Astrocyte (in vitro differentiated cells and primary cell): ENCODE measurements around the gene TMEM94. TPM values are rescaled to one million over a fixed set of nuclear protein-coding genes. Genes with fewer than 3 reads are reported as not detected.

Experiments used
- DNase-seq: peaks from one replicate; pipeline ENCODE4 v3.0.0-alpha.2; 2010; ENCODE audit warnings: low read depth
- FAIRE-seq: peaks from 2 replicates; lab custom pipeline; 2011; peaks lifted over from hg19 to GRCh38; lab: Jason Lieb, UNC
- H2AFZ ChIP-seq: 2 replicates; pipeline ENCODE4 v1.6.0; 2012; ENCODE audit warnings: low read depth, low read length, inconsistent platforms
- H3K27ac ChIP-seq: 2 replicates; pipeline ENCODE4 v1.5.1; 2011; ENCODE audit warnings: low read depth, low read length, inconsistent platforms
- H3K27me3 ChIP-seq: 2 replicates; pipeline ENCODE4 v1.6.0; 2011; ENCODE audit warnings: low read length, inconsistent platforms; ENCODE audit not compliant: insufficient read depth
- H3K36me3 ChIP-seq: 2 replicates; pipeline ENCODE4 v1.5.1; 2011; ENCODE audit warnings: low read length, inconsistent platforms; ENCODE audit not compliant: insufficient read depth
- H3K4me1 ChIP-seq: 2 replicates; pipeline ENCODE4 v1.5.1; 2011; ENCODE audit warnings: low read length, inconsistent platforms; ENCODE audit not compliant: insufficient read depth
- H3K4me2 ChIP-seq: 2 replicates; pipeline ENCODE4 v1.6.0; 2012; ENCODE audit warnings: low read length, inconsistent platforms
- H3K4me3 ChIP-seq: 2 replicates; pipeline ENCODE4 v1.5.1; 2011; ENCODE audit warnings: low read depth, mild to moderate bottlenecking, low read length, inconsistent platforms; ENCODE audit not compliant: insufficient read depth
- H3K79me2 ChIP-seq: 2 replicates; pipeline ENCODE4 v1.6.0; 2012; ENCODE audit warnings: mild to moderate bottlenecking, low read length, inconsistent platforms; ENCODE audit not compliant: insufficient read depth
- H3K9ac ChIP-seq: 2 replicates; pipeline ENCODE4 v1.6.0; 2012; ENCODE audit warnings: mild to moderate bottlenecking, low read length, inconsistent platforms
- H3K9me3 ChIP-seq: 2 replicates; pipeline ENCODE4 v1.5.1; 2012; ENCODE audit warnings: low read depth, mild to moderate bottlenecking, low read length, inconsistent platforms; ENCODE audit not compliant: insufficient read depth
- H4K20me1 ChIP-seq: 2 replicates; pipeline ENCODE4 v1.6.0; 2012; ENCODE audit warnings: low read length, inconsistent platforms; ENCODE audit not compliant: insufficient read depth
- H3K27ac Mint-ChIP-seq: one replicate; pipeline ENCODE4 v1.8.0; 2021; ENCODE audit warnings: mild to moderate bottlenecking, mixed read lengths; ENCODE audit not compliant: unreplicated experiment
- H3K27me3 Mint-ChIP-seq: one replicate; pipeline ENCODE4 v1.8.0; 2021; ENCODE audit warnings: low read depth, mixed read lengths; ENCODE audit not compliant: unreplicated experiment
- H3K36me3 Mint-ChIP-seq: one replicate; pipeline ENCODE4 v1.8.0; 2021; ENCODE audit warnings: low read depth, mixed read lengths; ENCODE audit not compliant: unreplicated experiment
- H3K4me1 Mint-ChIP-seq: one replicate; pipeline ENCODE4 v1.8.0; 2021; ENCODE audit warnings: low read depth, mixed read lengths; ENCODE audit not compliant: unreplicated experiment
- H3K4me3 Mint-ChIP-seq: one replicate; pipeline ENCODE4 v1.8.0; 2021; ENCODE audit warnings: mild to moderate bottlenecking, moderate library complexity, mixed read lengths; ENCODE audit not compliant: unreplicated experiment
- H3K9me3 Mint-ChIP-seq: one replicate; pipeline ENCODE4 v1.8.0; 2021; ENCODE audit warnings: mild to moderate bottlenecking, mixed read lengths; ENCODE audit not compliant: unreplicated experiment
- CTCF ChIP-seq: IDR thresholded peaks from 2 replicates; pipeline ENCODE4 v1.5.1; 2011; ENCODE audit warnings: low read depth, mild to moderate bottlenecking, inconsistent platforms, low read length, moderate library complexity; ENCODE audit not compliant: insufficient read depth
- EZH2 ChIP-seq: IDR thresholded peaks from 2 replicates; pipeline ENCODE4 v1.6.1; 2012; ENCODE audit warnings: mild to moderate bottlenecking, low read length, inconsistent platforms; ENCODE audit not compliant: insufficient read depth
- total RNA-seq: library from RNA; stranded (reverse); gene quantifications from 2 replicates; pipeline ENCODE4 v1.2.1, GENCODE V29; 2021

Gene TMEM94
- total RNA-seq, 1 donor from 2014 or later, result 52.4 TPM

GRCh38 chr17:75499313-75500022 is 43.0 kb downstream of the TMEM94 start:
- TF ChIP-seq EZH2 (no peak), CTCF (no peak)
- no peak for FAIRE-seq
- Mint-ChIP-seq H3K36me3 (peaks cover 6% of the 10 kb centered on the region), H3K4me1 (no peaks in the 10 kb centered on the region), H3K27me3 (no peaks in the 10 kb centered on the region), H3K4me3 (no peak overlapping the region), H3K27ac (no peak overlapping the region), H3K9me3 (no peaks in the 10 kb centered on the region)
- H3K79me2 ChIP-seq, result no peaks in the 10 kb centered on the region
- H3K9ac ChIP-seq, result no peak overlapping the region
- no peak overlapping the region for H3K4me3 ChIP-seq
- peaks cover 2% of the 10 kb centered on the region for H3K36me3 ChIP-seq
- H3K9me3 ChIP-seq, result no peaks in the 10 kb centered on the region
- no peak for DNase-seq
- no peaks in the 10 kb centered on the region for H3K4me1 ChIP-seq
- no peak overlapping the region for H3K27ac ChIP-seq
- no peaks in the 10 kb centered on the region for H4K20me1 ChIP-seq
- H3K4me2 ChIP-seq, result no peak overlapping the region
- H3K27me3 ChIP-seq, result no peaks in the 10 kb centered on the region
- H2AFZ ChIP-seq, result no peak overlapping the region

DNA sequence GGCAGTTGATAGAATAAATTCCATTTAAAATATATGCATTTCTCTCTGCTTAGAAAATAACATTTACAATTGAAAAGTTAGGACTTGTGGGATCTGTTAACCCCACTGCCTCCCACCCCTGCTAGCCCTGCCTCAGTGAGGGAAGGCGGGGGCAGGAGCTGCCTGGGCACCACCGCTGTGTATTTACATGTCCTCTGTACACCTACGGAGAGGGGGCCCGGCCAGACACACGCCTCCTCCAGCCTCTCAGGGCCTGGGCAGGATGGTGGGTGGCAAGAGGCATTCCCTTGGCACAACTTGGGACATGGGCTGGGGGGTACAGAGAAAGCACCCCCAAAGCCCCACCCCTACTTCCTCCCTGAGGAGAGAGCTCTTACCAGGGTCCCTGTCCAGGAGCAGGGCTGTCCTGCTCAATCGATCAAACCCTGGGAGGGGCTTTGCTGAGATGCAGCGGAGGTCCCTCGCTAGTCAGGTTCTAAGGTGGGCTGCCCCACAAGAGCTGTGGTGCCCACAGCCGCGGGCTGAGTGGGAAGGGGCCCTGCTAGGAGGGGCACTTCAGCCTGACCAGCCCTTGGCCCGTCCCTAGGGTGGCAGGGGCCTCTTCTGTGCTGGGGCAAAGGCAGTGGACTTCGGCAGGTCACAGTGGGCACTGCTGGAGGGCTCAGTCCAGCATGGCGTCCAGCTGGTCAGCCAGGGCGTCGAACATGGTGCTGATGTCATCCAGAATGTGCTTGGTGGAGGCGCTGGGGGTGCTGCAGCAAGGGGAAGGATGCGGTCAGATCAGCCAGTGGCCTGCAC is 44.2 kb downstream of the TMEM94 start:
- no peak for DNase-seq
- Histone ChIP-seq H3K4me3 (no peak overlapping the region), H3K27me3 (no peaks in the 10 kb centered on the region), H3K9ac (no peak overlapping the region), H2AFZ (no peak overlapping the region), H3K4me2 (no peak overlapping the region), H3K36me3 (peaks cover 2% of the 10 kb centered on the region), H3K9me3 (no peaks in the 10 kb centered on the region), H3K4me1 (no peaks in the 10 kb centered on the region), H3K27ac (no peak overlapping the region), H4K20me1 (no peaks in the 10 kb centered on the region), H3K79me2 (no peaks in the 10 kb centered on the region)
- H3K27ac Mint-ChIP-seq, result no peak overlapping the region
- H3K9me3 Mint-ChIP-seq, result no peaks in the 10 kb centered on the region
- no peak overlapping the region for H3K4me3 Mint-ChIP-seq
- peaks cover 7% of the 10 kb centered on the region for H3K36me3 Mint-ChIP-seq
- H3K4me1 Mint-ChIP-seq, result no peaks in the 10 kb centered on the region
- no peaks in the 10 kb centered on the region for H3K27me3 Mint-ChIP-seq
- no peak for FAIRE-seq
- no peak for TF ChIP-seq CTCF
- TF ChIP-seq EZH2, result no peak
